WI38 (cell line): ENCODE data around the gene SLC39A11.

ENCODE experiments used
- H3K4me3 ChIP-seq: 2 replicates; pipeline ENCODE4 v1.5.1; 2011; ENCODE audit warnings: low read depth, mild to moderate bottlenecking, control low read depth, low read length
- TF ChIP-seq, protein P1 (sequence below): IDR thresholded peaks from 2 replicates; pipeline ENCODE4 v1.5.1; 2012; ENCODE audit warnings: low read depth, mild to moderate bottlenecking, control low read depth, low read length

Gene SLC39A11

DNA sequence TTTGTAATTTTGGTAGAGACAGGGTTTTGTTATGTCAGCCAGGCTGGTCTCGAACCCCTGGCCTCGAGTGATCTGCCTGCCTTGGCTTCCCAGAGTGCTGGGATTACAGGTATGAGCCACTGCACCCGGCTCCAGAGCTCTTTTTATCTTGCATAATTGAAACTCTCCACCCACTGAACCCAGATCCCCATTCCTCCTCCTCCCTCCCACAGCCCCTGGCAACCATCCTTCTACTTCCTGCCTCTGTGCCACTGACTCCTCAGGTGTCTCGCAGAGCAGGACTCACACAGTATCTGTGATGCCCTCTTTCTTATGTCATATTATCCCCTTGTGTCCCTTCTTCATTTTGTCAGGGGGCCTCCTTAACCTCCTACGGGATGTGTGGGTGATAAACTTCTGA lies 340.7 kb downstream of the SLC39A11 start:
- TF ChIP-seq, protein P1, sequence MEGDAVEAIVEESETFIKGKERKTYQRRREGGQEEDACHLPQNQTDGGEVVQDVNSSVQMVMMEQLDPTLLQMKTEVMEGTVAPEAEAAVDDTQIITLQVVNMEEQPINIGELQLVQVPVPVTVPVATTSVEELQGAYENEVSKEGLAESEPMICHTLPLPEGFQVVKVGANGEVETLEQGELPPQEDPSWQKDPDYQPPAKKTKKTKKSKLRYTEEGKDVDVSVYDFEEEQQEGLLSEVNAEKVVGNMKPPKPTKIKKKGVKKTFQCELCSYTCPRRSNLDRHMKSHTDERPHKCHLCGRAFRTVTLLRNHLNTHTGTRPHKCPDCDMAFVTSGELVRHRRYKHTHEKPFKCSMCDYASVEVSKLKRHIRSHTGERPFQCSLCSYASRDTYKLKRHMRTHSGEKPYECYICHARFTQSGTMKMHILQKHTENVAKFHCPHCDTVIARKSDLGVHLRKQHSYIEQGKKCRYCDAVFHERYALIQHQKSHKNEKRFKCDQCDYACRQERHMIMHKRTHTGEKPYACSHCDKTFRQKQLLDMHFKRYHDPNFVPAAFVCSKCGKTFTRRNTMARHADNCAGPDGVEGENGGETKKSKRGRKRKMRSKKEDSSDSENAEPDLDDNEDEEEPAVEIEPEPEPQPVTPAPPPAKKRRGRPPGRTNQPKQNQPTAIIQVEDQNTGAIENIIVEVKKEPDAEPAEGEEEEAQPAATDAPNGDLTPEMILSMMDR: no peak
- H3K4me3 ChIP-seq: no peak overlapping the region

DNA sequence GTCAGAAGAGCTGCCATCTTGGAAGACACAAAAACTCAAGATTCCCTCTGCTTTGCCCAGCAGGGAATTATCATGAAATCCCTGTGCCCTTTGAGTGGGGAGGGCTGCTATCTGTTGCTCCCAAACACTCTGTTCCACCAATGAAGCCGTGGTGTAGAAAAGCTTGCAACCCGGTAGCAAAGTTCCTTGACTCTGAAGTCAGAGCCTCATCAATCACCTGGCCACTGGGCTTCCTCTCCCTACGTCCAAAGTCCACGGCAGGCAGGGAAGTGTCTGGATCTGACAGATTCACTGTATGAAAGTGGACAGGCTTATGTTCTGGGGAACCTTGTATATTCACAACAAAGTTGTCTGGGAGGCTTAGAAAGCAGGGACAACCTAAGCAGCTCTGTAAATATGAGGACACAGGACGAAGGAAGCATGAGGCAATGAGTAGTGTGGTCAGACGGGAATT lies 343.3 kb downstream of the SLC39A11 start:
- TF ChIP-seq, protein P1: no peak
- no peak overlapping the region for H3K4me3 ChIP-seq

GRCh38 chr17:72747501-72747900 lies 345.0 kb downstream of the SLC39A11 start:
- TF ChIP-seq, protein P1: no peak

DNA sequence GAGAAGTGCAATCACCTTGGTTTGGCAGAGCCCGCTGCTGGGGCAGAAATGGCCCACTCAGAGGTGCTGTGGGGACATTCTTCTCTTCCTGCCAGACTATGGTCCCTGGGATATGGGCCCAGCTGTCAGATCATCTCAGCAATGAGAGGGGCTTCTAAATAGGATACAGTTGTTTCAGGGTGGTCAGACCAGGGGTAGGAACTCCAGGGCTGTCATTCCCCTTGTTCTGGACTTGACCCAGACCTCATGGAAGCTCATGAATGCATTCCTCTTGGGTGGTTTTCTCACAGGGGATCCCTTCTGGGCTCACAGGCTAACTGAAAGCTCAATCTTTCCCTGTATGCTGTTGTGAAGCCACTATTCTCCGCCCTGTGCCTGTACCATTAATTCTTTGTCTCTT lies 347.2 kb downstream of the SLC39A11 start:
- no peak overlapping the region for H3K4me3 ChIP-seq
- TF ChIP-seq, protein P1: no peak

More at GRCh38 chr17:72747501-72747900, 345.0 kb downstream of the SLC39A11 start:
- no peak overlapping the region for H3K4me3 ChIP-seq

DNA sequence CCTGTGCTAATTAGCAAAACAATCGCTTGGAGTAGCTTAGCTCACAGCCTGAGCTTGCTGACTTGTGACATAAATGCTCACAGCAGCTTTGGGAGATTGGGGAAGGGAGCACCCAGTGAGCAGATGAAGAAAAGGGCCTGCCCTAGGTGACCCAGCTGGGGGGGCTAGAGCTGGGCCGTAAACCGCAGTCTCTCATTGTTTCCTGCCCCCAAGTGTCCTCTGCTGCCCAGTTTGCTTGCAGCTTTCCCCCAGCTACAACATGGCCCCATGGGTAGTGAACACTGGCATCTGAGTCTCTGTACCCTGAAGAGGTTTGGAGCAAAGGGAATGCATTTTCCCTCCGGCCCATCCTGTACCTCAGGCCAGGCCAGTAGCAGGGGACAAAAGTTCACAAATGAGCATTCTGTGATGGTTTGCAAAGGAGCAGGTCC lies 349.4 kb downstream of the SLC39A11 start:
- TF ChIP-seq, protein P1: no peak
- H3K4me3 ChIP-seq: no peak overlapping the region

GRCh38 chr17:72737151-72737690 lies 355.3 kb downstream of the SLC39A11 start:
- TF ChIP-seq, protein P1: no peak
- no peak overlapping the region for H3K4me3 ChIP-seq

- TF ChIP-seq, protein P1: no peak
- no peak overlapping the region for H3K4me3 ChIP-seq
These were observed 356.9 kb downstream of the SLC39A11 start for GRCh38 chr17:72735592-72735991.
